BJ (cell line): ENCODE measurements around the gene MFSD2A. TPM values are rescaled to one million over a fixed set of nuclear protein-coding genes. Genes with fewer than 3 reads are reported as not detected.
"Not testable (repeated sequence)": the region's sequence is repeated elsewhere in the genome, so short reads cannot be mapped to it uniquely, and the experiment has no call there.

Experiments
- CTCF ChIA-PET: fragments of 350-600 bp; formaldehyde crosslinking; extraction: SDS; loops from one replicate; lab custom pipeline; 2021; ENCODE audit warnings: antibody characterized with exemption, inconsistent platforms; lab: Yijun Ruan, JAX
- POLR2A ChIA-PET: fragments of 300-600 bp; sonication (Branson Sonifier 250); formaldehyde crosslinking; extraction: SDS; loops from one replicate; lab custom pipeline; 2021; ENCODE audit warnings: antibody characterized with exemption; lab: Charles Lee
- DNase-seq: peaks from one replicate; pipeline ENCODE4 v3.0.0-alpha.2; 2011; ENCODE audit warnings: low read depth
- H3K27me3 ChIP-seq: 2 replicates; pipeline ENCODE4 v1.6.0; 2011; ENCODE audit warnings: low read length; ENCODE audit not compliant: control insufficient read depth, insufficient read depth
- H3K36me3 ChIP-seq: 2 replicates; pipeline ENCODE4 v1.5.1; 2011; ENCODE audit warnings: low read length; ENCODE audit not compliant: control insufficient read depth, insufficient read depth
- H3K4me3 ChIP-seq: 2 replicates; pipeline ENCODE4 v1.5.1; 2011; ENCODE audit warnings: low read depth, mild to moderate bottlenecking, control low read depth, low read length
- polyA plus RNA-seq: library from polyadenylated mRNA; depleted of rRNA; stranded (reverse); fragments of >200 nt; gene quantifications from 2 replicates; pipeline ENCODE4 v1.2.3, GENCODE V29; 2011
- TF ChIP-seq, protein P1 (sequence below): IDR thresholded peaks from 2 replicates; pipeline ENCODE4 v1.5.1; 2011; ENCODE audit warnings: low read depth, mild to moderate bottlenecking, control low read depth, inconsistent platforms, low read length, moderate library complexity; ENCODE audit not compliant: insufficient read depth

MFSD2A gene
- polyA plus RNA-seq, 1 experiment: 2.0 TPM

DNA sequence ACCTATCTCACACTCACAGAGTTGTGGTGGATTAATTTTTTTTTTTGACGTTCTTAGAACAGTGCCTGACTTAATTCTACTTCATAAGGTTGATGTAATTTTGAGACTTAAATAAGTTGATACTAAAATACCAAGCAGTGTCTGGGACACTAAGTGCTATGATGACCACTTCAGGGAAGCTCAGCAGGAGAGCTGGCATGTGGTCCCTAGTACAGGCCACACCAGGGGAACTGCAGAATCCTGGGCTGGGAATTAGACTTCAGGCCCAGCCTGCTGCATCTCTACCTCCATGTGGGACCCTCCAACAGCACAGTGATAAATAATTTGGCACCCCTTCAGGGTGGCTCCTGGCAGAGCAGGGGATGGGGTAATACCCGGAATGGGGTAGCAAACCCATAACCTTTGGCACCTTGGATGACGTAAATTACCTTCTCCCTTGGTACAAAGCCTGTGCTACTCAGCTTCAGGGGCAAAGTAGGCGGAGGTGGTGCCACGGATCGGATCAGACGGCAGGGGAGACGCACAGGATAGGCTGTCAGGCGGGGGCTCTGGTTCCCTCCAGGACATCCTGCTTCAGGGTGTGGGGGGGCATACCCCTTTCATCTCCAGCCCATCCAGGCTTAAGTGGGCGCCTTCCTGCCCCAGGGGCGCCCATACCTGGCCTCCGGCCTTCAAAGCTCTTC lies 4.8 kb downstream of the MFSD2A start:
- no peak for DNase-seq
- Histone ChIP-seq H3K27me3 (no peaks in the 10 kb centered on the region), H3K36me3 (no peaks in the 10 kb centered on the region), H3K4me3 (no peak overlapping the region)
- ChIA-PET POLR2A (no interaction called here), CTCF (interaction anchor here (0.8 to 9.2 kb wide), 3 partner anchors 14 to 41 kb away, joined by 3 to 47 read pairs (median 5); no protein-coding TSS in a partner anchor)
- TF ChIP-seq, protein P1, sequence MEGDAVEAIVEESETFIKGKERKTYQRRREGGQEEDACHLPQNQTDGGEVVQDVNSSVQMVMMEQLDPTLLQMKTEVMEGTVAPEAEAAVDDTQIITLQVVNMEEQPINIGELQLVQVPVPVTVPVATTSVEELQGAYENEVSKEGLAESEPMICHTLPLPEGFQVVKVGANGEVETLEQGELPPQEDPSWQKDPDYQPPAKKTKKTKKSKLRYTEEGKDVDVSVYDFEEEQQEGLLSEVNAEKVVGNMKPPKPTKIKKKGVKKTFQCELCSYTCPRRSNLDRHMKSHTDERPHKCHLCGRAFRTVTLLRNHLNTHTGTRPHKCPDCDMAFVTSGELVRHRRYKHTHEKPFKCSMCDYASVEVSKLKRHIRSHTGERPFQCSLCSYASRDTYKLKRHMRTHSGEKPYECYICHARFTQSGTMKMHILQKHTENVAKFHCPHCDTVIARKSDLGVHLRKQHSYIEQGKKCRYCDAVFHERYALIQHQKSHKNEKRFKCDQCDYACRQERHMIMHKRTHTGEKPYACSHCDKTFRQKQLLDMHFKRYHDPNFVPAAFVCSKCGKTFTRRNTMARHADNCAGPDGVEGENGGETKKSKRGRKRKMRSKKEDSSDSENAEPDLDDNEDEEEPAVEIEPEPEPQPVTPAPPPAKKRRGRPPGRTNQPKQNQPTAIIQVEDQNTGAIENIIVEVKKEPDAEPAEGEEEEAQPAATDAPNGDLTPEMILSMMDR: no peak

DNA sequence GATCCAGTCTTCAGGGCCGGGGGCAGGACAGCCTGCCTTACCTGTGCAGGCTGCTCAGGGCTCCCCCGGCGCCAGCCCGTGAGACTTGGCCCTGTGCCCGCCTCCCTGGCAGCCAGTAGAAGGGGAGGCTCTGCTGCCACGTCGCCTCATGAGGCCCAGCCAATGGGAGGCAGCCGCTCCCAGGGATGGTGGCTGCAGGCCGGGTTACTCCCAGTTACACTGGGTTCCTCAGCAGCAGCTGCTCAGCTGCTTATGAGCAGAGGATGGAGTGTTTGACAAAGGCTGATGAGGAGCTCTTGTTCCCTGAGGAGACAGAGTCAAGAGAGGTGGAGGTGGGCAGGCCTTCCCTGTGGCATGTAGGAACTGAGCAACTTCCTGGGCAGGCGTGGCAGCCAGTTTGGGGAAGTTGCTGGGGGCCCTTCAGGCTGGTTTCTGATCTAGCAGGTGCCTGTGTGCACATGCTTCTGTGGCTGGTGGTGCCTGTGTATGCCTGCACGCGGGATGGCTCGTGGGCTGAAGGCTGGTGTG lies 5.5 kb downstream of the MFSD2A start:
- no peak for DNase-seq
- no peaks in the 10 kb centered on the region for H3K36me3 ChIP-seq
- H3K27me3 ChIP-seq: no peaks in the 10 kb centered on the region
- H3K4me3 ChIP-seq: no peak overlapping the region
- POLR2A ChIA-PET: interaction anchor here (0.6 to 0.7 kb wide), 2 partner anchors 29 to 146 kb away, joined by 9 to 16 read pairs; no protein-coding TSS in a partner anchor
- TF ChIP-seq, protein P1: no peak
- CTCF ChIA-PET: interaction anchor here (1.6 to 9.2 kb wide), 2 partner anchors 13 to 41 kb away, joined by 5 to 47 read pairs; no protein-coding TSS in a partner anchor

DNA sequence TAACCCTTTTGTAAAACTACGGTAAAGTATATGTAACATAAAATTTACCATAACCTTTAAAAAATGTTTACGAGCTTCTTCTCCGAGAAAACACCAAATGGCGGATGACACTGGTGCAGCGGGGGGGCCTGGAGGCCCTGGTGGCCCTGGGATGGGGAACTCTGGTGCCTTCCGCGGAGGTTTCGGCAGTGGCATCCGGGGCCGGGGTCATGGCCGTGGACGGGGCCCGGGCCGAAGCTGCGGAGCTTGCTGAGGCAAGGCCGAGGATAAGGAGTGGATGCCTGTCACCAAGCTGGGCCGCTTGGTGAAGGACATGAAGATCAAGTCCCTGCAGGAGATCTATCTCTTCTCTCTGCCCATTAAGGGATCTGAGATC lies 7.5 kb downstream of the MFSD2A start:
- ChIA-PET POLR2A (no interaction called here), CTCF (interaction anchor here (3.3 to 9.2 kb wide), 2 partner anchors 11 to 43 kb away, joined by 13 to 47 read pairs; no protein-coding TSS in a partner anchor)
- Histone ChIP-seq H3K36me3 (no peaks in the 10 kb centered on the region), H3K27me3 (no peaks in the 10 kb centered on the region), H3K4me3 (no peak overlapping the region)
- no peak for DNase-seq
- TF ChIP-seq, protein P1: no peak

DNA sequence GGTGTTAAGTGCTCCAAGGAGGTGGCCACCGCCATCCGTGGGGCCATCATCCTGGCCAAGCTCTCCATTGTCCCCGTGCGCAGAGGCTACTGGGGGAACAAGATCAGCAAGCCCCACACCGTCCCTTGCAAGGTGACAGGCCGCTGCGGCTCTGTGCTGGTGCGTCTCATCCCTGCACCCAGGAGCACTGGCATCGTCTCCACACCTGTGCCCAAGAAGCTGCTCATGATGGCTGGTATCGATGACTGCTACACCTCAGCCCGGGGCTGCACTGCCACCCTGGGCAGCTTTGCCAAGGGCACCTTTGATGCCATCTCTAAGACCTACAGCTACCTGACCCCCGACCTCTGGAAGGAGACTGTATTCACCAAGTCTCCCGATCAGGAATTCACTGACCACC lies 8.0 kb downstream of the MFSD2A start:
- H3K4me3 ChIP-seq, H3K36me3 ChIP-seq, DNase-seq, POLR2A ChIA-PET, H3K27me3 ChIP-seq: not testable (repeated sequence)
- CTCF ChIA-PET: interaction anchor here (1.1 to 9.2 kb wide), 4 partner anchors 11 to 146 kb away, joined by 3 to 47 read pairs (median 11); no protein-coding TSS in a partner anchor

DNA sequence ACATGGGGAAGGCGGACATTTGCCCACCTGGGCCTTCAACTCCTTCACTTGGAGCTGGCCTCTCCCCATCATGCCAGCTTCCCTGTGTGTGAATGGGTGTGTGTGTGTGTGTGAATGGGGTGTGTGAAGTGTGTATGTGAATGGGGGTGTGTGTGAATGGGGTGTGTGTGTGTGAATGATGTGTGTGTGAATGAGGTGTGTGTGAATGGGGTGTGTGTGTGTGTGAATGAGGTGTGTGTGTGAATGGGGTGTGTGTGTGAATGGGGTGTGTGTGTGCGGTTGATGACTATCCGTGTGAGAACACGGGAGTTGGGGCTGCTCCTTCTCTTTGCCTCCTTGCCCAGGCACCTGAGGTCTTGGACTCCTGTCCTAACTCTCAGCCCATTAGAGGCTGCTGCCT lies 9.6 kb downstream of the MFSD2A start:
- TF ChIP-seq, protein P1: no peak
- Histone ChIP-seq H3K36me3 (no peaks in the 10 kb centered on the region), H3K4me3 (no peak overlapping the region), H3K27me3 (no peaks in the 10 kb centered on the region)
- CTCF ChIA-PET: interaction anchor here (1.7 to 13.8 kb wide), 3 partner anchors 9 to 149 kb away, joined by 5 to 228 read pairs (median 9); no protein-coding TSS in a partner anchor
- POLR2A ChIA-PET: no interaction called here
- DNase-seq: no peak
